Measurements from ENCODE around the gene ZNF407.

ZNF407 gene

DNA sequence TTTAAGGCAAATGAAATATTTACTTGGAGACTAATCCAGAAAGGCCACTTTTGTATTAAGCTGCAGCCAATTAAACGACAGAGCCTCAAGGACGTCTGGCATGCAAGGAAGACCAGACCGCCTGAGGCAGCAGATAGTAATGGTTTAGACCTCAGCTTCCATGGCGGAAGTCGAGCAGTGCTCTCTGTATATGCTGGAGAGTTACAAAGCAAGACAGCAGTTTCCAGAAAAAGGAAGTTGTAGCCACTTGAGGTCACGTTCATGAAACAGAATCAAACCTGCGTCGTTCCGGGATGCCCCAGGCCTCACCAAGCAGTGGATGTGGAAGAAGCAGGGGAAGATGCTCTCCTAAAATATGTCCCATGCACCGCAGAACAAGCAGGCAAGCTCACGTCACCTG lies 469.3 kb downstream of the ZNF407 start:
- Mint-ChIP-seq H3K4me1 (peaks cover 18% of the 10 kb centered on the region), H3K9me3 (no peaks in the 10 kb centered on the region), H3K4me3 (no peak overlapping the region), H3K27ac (no peak overlapping the region), H3K27me3 (no peaks in the 10 kb centered on the region), H3K36me3 (peaks cover 20% of the 10 kb centered on the region)
- DNase-seq (ENCODE audit: low spot score in 2 of 2) = no peak
- ATAC-seq (ENCODE audit: low read depth) = peak; percentile 6

DNA sequence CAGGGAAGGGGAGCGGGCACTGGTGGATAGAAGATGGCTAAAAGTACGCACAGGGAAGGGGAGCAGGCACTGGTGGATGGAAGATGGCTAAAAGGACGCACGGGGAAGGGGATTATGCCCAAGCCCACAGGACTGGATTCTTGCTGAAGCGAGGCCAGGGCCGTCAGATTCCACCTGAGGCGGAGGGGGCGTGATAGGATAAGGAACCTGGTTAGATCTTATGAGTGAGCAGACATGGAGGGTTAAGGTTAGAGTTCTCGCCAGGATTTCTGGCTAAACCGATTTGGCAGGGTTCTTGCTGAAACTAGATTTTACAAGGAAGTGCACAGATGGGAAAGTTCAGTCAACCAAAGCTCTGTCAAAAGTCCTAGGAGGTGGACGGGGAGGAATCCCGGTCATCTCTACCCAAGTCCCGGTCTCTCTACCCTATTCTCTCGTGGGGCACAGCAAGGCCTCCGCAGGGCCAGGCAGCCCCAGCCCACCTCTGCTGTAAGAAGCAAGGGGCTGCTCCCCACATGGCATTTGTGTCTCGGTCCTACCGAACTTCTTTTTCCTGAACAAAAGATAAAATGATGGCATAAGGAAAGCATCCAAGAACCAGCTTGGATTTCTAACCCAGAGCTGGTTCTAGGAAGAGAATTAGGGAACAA lies 470.5 kb downstream of the ZNF407 start:
- Mint-ChIP-seq H3K36me3 (peaks cover 17% of the 10 kb centered on the region), H3K4me3 (no peak overlapping the region), H3K27me3 (no peaks in the 10 kb centered on the region), H3K9me3 (no peaks in the 10 kb centered on the region), H3K27ac (peak overlapping the region; percentile 1), H3K4me1 (peaks cover 18% of the 10 kb centered on the region)
- DNase-seq (ENCODE audit: low spot score in 2 of 2) = no peak
- no peak for ATAC-seq (ENCODE audit: low read depth)

- Mint-ChIP-seq H3K27me3 (no peaks in the 10 kb centered on the region), H3K4me1 (peaks cover 18% of the 10 kb centered on the region), H3K36me3 (peaks cover 10% of the 10 kb centered on the region), H3K27ac (peak overlapping the region; percentile 1), H3K9me3 (peaks cover 1% of the 10 kb centered on the region), H3K4me3 (no peak overlapping the region)
- no peak for DNase-seq (ENCODE audit: low spot score in 2 of 2)
- no peak for ATAC-seq (ENCODE audit: low read depth)
These were observed 471.2 kb downstream of the ZNF407 start for GRCh38 chr18:75068682-75069435.

- Mint-ChIP-seq H3K4me1 (peaks cover 18% of the 10 kb centered on the region), H3K9me3 (peaks cover 7% of the 10 kb centered on the region)
- no peak for ATAC-seq (ENCODE audit: low read depth)
These were observed 472.6 kb downstream of the ZNF407 start for GRCh38 chr18:75070235-75070624.

GRCh38 chr18:75070625-75071483 lies 473.2 kb downstream of the ZNF407 start:
- Mint-ChIP-seq H3K9me3 (peaks cover 7% of the 10 kb centered on the region), H3K4me1 (peaks cover 18% of the 10 kb centered on the region), H3K4me3 (peak overlapping the region; percentile 92), H3K27ac (peak overlapping the region; percentile 96), H3K36me3 (peaks cover 9% of the 10 kb centered on the region), H3K27me3 (no peaks in the 10 kb centered on the region)
- ATAC-seq (ENCODE audit: low read depth) (peak; percentile 86), DNase-seq (ENCODE audit: low spot score in 2 of 2) (peak; percentile 19 to 32)

More at GRCh38 chr18:75070235-75070624, 472.6 kb downstream of the ZNF407 start:
- H3K36me3 Mint-ChIP-seq = peaks cover 9% of the 10 kb centered on the region
- H3K27me3 Mint-ChIP-seq = no peaks in the 10 kb centered on the region
- no peak for DNase-seq (ENCODE audit: low spot score in 2 of 2)
- H3K4me3 Mint-ChIP-seq = no peak overlapping the region
- peak overlapping the region; percentile 96 for H3K27ac Mint-ChIP-seq

DNA sequence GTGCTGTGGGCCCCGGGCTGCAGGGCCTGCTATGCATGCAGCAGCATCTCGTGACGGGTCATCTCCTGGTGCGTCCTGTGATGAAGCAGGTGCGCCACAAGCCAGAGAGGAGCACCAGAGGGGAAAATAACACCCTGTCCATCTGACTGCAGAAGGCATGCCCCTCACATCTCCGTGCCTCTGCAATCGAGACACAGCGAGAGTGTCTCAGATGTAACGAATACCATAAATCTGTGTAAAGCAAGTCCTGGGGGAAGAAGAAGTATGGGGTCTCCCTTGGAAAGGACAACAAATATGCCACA lies 473.8 kb downstream of the ZNF407 start:
- Mint-ChIP-seq H3K36me3 (peaks cover 11% of the 10 kb centered on the region), H3K27me3 (no peaks in the 10 kb centered on the region), H3K4me3 (peak overlapping the region; percentile 92), H3K27ac (peak overlapping the region; percentile 96), H3K9me3 (peaks cover 9% of the 10 kb centered on the region), H3K4me1 (peaks cover 18% of the 10 kb centered on the region)
- ATAC-seq (ENCODE audit: low read depth) (no peak), DNase-seq (ENCODE audit: low spot score in 2 of 2) (no peak)

DNA sequence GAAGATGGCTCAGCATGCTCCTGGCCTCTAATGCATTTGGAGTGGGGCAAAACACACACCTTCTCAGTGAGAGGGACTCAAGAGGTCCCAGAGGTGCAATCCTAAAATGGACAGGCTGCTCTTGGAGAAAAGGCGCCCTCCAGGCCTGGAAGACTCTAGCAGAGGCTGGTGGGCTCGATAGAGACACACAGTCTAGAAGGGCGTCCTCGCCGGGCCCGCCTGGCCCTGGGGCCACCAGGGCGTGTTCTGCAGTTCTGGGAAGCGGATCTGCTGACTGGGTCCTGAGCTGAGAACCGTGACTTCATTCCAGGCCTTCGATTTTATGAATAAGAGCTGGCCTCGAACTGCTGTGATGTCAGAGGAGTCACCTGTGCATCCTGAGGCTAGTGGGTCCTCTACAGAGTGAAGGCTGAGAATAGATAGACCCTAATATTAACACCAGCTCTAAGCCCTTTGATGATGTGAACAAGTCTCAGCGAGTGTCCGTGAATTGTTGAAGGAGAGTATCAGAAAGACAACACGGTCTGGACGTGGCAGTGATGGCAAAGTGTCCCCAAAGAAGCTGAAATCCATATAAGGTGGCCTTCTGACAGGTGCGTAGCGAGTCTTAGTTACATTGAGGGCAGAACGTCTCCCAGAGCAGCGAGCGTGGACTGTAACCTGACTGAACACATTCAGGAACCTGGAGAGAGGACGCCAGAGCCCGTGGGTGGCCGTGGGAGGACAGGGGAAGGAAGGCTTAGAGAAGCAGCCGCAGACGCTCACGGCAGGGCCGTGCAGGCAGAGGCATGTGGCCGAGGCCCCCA lies 474.4 kb downstream of the ZNF407 start:
- no peak for DNase-seq (ENCODE audit: low spot score in 2 of 2)
- Mint-ChIP-seq H3K4me1 (peaks cover 18% of the 10 kb centered on the region), H3K27ac (no peak overlapping the region), H3K27me3 (no peaks in the 10 kb centered on the region), H3K9me3 (peaks cover 11% of the 10 kb centered on the region), H3K4me3 (no peak overlapping the region), H3K36me3 (peaks cover 12% of the 10 kb centered on the region)
- no peak for ATAC-seq (ENCODE audit: low read depth)

- Mint-ChIP-seq H3K9me3 (peaks cover 14% of the 10 kb centered on the region), H3K27me3 (no peaks in the 10 kb centered on the region), H3K4me1 (peaks cover 17% of the 10 kb centered on the region), H3K36me3 (peaks cover 12% of the 10 kb centered on the region), H3K27ac (no peak overlapping the region), H3K4me3 (no peak overlapping the region)
- ATAC-seq (ENCODE audit: low read depth) (no peak), DNase-seq (ENCODE audit: low spot score in 2 of 2) (no peak)
These were observed 475.2 kb downstream of the ZNF407 start for GRCh38 chr18:75072672-75073371.

DNA sequence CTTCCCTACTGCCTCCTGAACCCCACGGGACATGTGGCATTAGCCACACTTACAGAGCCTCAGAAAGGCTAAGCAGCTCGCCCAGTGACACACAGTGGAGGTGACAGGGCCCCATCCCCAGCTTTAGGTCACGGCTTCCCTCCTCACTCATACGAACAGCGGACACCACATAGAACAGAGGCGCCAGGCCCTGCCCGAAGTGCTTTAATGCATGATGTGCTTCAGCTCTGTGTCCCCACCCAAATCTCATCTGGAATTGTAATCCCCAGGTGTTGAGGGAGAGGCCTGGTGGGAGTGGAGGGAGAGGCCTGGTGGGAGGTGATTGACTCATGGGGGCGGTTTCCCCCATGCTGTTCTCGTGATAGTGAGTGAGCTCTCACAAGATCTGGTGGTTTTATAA lies 476.0 kb downstream of the ZNF407 start:
- peaks cover 13% of the 10 kb centered on the region for H3K36me3 Mint-ChIP-seq
- no peaks in the 10 kb centered on the region for H3K27me3 Mint-ChIP-seq
- DNase-seq (ENCODE audit: low spot score in 2 of 2) (no peak), ATAC-seq (ENCODE audit: low read depth) (no peak)
- H3K4me3 Mint-ChIP-seq = no peak overlapping the region
- H3K27ac Mint-ChIP-seq = no peak overlapping the region
- peaks cover 16% of the 10 kb centered on the region for H3K9me3 Mint-ChIP-seq
- H3K4me1 Mint-ChIP-seq = peaks cover 15% of the 10 kb centered on the region

GRCh38 chr18:75074196-75075015 lies 476.7 kb downstream of the ZNF407 start:
- no peak overlapping the region for H3K27ac Mint-ChIP-seq

DNA sequence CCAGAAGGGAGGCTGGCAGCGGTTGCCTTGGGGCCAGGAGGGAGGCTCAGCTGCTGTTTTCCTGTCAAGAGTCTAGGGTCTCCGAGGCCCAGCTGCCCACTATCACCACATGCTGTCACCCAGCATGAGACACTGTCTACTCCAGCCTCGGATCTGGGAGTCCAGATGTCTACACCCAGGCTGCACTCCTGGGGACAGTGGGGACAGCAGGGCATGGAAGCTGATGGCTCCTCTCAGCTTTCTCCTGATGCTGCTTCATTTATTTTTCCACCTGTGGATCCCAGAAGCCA lies 477.3 kb downstream of the ZNF407 start:
- ATAC-seq (ENCODE audit: low read depth) = no peak
- Mint-ChIP-seq H3K4me1 (peaks cover 15% of the 10 kb centered on the region), H3K27ac (no peak overlapping the region), H3K36me3 (peaks cover 16% of the 10 kb centered on the region), H3K9me3 (peaks cover 20% of the 10 kb centered on the region), H3K27me3 (no peaks in the 10 kb centered on the region), H3K4me3 (no peak overlapping the region)
- no peak for DNase-seq (ENCODE audit: low spot score in 2 of 2)

More at GRCh38 chr18:75074196-75075015, 476.7 kb downstream of the ZNF407 start:
- ATAC-seq (ENCODE audit: low read depth) (no peak), DNase-seq (ENCODE audit: low spot score in 2 of 2) (no peak)
- Mint-ChIP-seq H3K36me3 (peaks cover 16% of the 10 kb centered on the region), H3K27me3 (no peaks in the 10 kb centered on the region), H3K4me1 (peaks cover 15% of the 10 kb centered on the region), H3K4me3 (no peak overlapping the region), H3K9me3 (peaks cover 20% of the 10 kb centered on the region)

GRCh38 chr18:75075429-75075841 lies 477.8 kb downstream of the ZNF407 start:
- Mint-ChIP-seq H3K27me3 (no peaks in the 10 kb centered on the region), H3K4me3 (no peak overlapping the region), H3K36me3 (peaks cover 16% of the 10 kb centered on the region), H3K4me1 (peaks cover 11% of the 10 kb centered on the region), H3K27ac (no peak overlapping the region), H3K9me3 (peaks cover 20% of the 10 kb centered on the region)
- DNase-seq (ENCODE audit: low spot score in 2 of 2) = no peak
- ATAC-seq (ENCODE audit: low read depth) = no peak

DNA sequence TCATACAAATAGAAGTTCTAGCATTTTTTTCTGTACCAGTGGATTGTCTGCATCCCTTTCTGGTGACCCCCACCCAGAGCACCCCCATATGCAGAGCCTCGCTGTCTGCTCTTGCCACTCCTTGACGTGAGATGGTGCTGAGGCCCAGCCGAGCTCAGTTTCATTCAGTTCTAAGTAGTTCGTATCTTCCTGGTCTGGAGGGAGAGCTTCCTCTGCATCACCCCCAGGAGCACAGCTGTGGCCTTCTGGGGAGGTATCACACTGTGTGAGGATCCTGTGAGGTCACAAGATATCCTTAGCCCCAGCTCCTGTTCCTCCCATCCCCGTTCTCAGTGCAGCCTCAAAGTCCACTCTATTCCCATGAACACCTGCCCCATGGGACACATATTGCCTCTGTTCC lies 478.6 kb downstream of the ZNF407 start:
- ATAC-seq (ENCODE audit: low read depth) (no peak), DNase-seq (ENCODE audit: low spot score in 2 of 2) (no peak)

More for the DNA sequence above, 478.6 kb downstream of the ZNF407 start:
- no peak overlapping the region for H3K27ac Mint-ChIP-seq
- peaks cover 16% of the 10 kb centered on the region for H3K36me3 Mint-ChIP-seq
- H3K4me1 Mint-ChIP-seq = peaks cover 3% of the 10 kb centered on the region
- peaks cover 20% of the 10 kb centered on the region for H3K9me3 Mint-ChIP-seq
- H3K4me3 Mint-ChIP-seq = no peak overlapping the region
- no peaks in the 10 kb centered on the region for H3K27me3 Mint-ChIP-seq

Data from memory B cell (primary cell).